Activated CD4-positive, alpha-beta T cell treated with anti-CD3 and anti-CD28 coated beads, Interleukin-2, amount 50 U/mL, for 16 hours (primary cell): ENCODE results near the gene TPSAB1.
"Not testable (repeated sequence)": the region's sequence is repeated elsewhere in the genome, so short reads cannot be mapped to it uniquely, and the experiment has no call there.

Source experiments
- DNase-seq: peaks from one replicate; pipeline ENCODE4 v3.0.0-alpha.2; 2020

The TPSAB1 gene

GRCh38 chr16:1225051-1225451 is 15.5 kb upstream of the TPSAB1 start, which contains the start of gene TPSG1:
TSS of gene TPSG1 (minus strand) at chr16:1225268. CDS start at chr16:1225252, 16 bp downstream.
- DNase-seq = no peak

- not testable (repeated sequence) for DNase-seq
Observed at GRCh38 chr16:1225728-1226311, 14.7 kb upstream of the TPSAB1 start.

GRCh38 chr16:1226692-1227091 is 13.8 kb upstream of the TPSAB1 start:
- not testable (repeated sequence) for DNase-seq

GRCh38 chr16:1228227-1228626 is 12.3 kb upstream of the TPSAB1 start:
- not testable (repeated sequence) for DNase-seq

- DNase-seq = not testable (repeated sequence)
Observed at GRCh38 chr16:1229476-1229875, 11.0 kb upstream of the TPSAB1 start.

- not testable (repeated sequence) for DNase-seq
Observed at GRCh38 chr16:1230084-1230470, 10.4 kb upstream of the TPSAB1 start, which contains the start of gene TPSB2. TSS of gene TPSB2 (minus strand) at chr16:1230184. CDS start at chr16:1229951, 233 bp downstream.

- DNase-seq = not testable (repeated sequence)
Observed at GRCh38 chr16:1230471-1231212, 9.9 kb upstream of the TPSAB1 start.

GRCh38 chr16:1231301-1231700 is 9.2 kb upstream of the TPSAB1 start:
- DNase-seq = not testable (repeated sequence)

- not testable (repeated sequence) for DNase-seq
Observed at GRCh38 chr16:1232049-1232748, 8.3 kb upstream of the TPSAB1 start.

GRCh38 chr16:1236659-1237058 is 3.8 kb upstream of the TPSAB1 start:
- DNase-seq = not testable (repeated sequence)

- no peak for DNase-seq
Observed at GRCh38 chr16:1237990-1238389, 2.5 kb upstream of the TPSAB1 start.

GRCh38 chr16:1238909-1239308 is 1.6 kb upstream of the TPSAB1 start:
- not testable (repeated sequence) for DNase-seq

- DNase-seq = not testable (repeated sequence)
Observed at GRCh38 chr16:1239575-1239974, 930 bp upstream of the TPSAB1 start.

GRCh38 chr16:1241081-1241480 is 576 bp downstream of the TPSAB1 start:
- DNase-seq = not testable (repeated sequence)

- not testable (repeated sequence) for DNase-seq
Observed at GRCh38 chr16:1243363-1243762, 2.9 kb downstream of the TPSAB1 start.

GRCh38 chr16:1243907-1244850 is 3.7 kb downstream of the TPSAB1 start:
- not testable (repeated sequence) for DNase-seq

- peak; percentile 20 for DNase-seq
Observed at GRCh38 chr16:1244881-1245280, 4.4 kb downstream of the TPSAB1 start.

GRCh38 chr16:1245452-1246020 is 5.0 kb downstream of the TPSAB1 start:
- DNase-seq = no peak

GRCh38 chr16:1247903-1248537 is 7.5 kb downstream of the TPSAB1 start:
- DNase-seq = not testable (repeated sequence)

GRCh38 chr16:1249031-1249755 is 8.7 kb downstream of the TPSAB1 start:
- not testable (repeated sequence) for DNase-seq
